Neural cell (in vitro differentiated cells): Measurements from ENCODE around the gene MON2.

Experiments
- EP300 ChIP-seq: fragments of 450-650 bp; conservative IDR thresholded peaks from 2 replicates; pipeline ENCODE4 v1.6.1; 2014; ENCODE audit warnings: antibody characterized with exemption, mild to moderate bottlenecking, moderate library complexity; ENCODE audit not compliant: poor library complexity, severe bottlenecking
- EZH2 ChIP-seq: fragments of 200-600, 300-800 bp; shearing (Covaris generic), sonication (generic); IDR thresholded peaks from 2 replicates; pipeline ENCODE4 v1.6.1; 2014; ENCODE audit warnings: antibody characterized with exemption, low read length, borderline replicate concordance, mild to moderate bottlenecking; ENCODE audit not compliant: insufficient read depth, poor library complexity, severe bottlenecking
- POLR2AphosphoS5 ChIP-seq: IDR thresholded peaks from 2 replicates; pipeline ENCODE4 v1.6.1; 2012
- RAD21 ChIP-seq: fragments of 450-650 bp; conservative IDR thresholded peaks from 2 replicates; pipeline ENCODE4 v1.6.1; 2014; ENCODE audit warnings: antibody characterized with exemption, mild to moderate bottlenecking, moderate library complexity
- SMC3 ChIP-seq: fragments of 450-650 bp; conservative IDR thresholded peaks from 2 replicates; pipeline ENCODE4 v1.6.1; 2014; ENCODE audit warnings: antibody characterized with exemption, mild to moderate bottlenecking, moderate library complexity; ENCODE audit not compliant: poor library complexity
- TAF1 ChIP-seq: IDR thresholded peaks from 2 replicates; pipeline ENCODE4 v1.6.1; 2012; ENCODE audit warnings: low read depth
- TF ChIP-seq, protein P1 (sequence below): fragments of 450-650 bp; IDR thresholded peaks from 2 replicates; pipeline ENCODE4 v1.5.1; 2014; ENCODE audit warnings: antibody characterized with exemption, mild to moderate bottlenecking, moderate library complexity; ENCODE audit not compliant: poor library complexity, severe bottlenecking

- TF ChIP-seq TAF1 (no peak), EP300 (no peak), POLR2AphosphoS5 (no peak), RAD21 (no peak), EZH2 (no peak), SMC3 (no peak)
- TF ChIP-seq, protein P1, sequence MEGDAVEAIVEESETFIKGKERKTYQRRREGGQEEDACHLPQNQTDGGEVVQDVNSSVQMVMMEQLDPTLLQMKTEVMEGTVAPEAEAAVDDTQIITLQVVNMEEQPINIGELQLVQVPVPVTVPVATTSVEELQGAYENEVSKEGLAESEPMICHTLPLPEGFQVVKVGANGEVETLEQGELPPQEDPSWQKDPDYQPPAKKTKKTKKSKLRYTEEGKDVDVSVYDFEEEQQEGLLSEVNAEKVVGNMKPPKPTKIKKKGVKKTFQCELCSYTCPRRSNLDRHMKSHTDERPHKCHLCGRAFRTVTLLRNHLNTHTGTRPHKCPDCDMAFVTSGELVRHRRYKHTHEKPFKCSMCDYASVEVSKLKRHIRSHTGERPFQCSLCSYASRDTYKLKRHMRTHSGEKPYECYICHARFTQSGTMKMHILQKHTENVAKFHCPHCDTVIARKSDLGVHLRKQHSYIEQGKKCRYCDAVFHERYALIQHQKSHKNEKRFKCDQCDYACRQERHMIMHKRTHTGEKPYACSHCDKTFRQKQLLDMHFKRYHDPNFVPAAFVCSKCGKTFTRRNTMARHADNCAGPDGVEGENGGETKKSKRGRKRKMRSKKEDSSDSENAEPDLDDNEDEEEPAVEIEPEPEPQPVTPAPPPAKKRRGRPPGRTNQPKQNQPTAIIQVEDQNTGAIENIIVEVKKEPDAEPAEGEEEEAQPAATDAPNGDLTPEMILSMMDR, result no peak
These were observed 56.4 kb downstream of the MON2 start for GRCh38 chr12:62522984-62523383.
